B cell (primary cell): ENCODE measurements around the gene ADGRD1. TPM values are rescaled to one million over a fixed set of nuclear protein-coding genes. Genes with fewer than 3 reads are reported as not detected.

Experiments used
- ATAC-seq: fragments of 200-7000 bp; cut with Tn5 transposase; one replicate; pipeline ENCODE4 v1.10.0; 2021; ENCODE audit warnings: low read depth, mild to moderate bottlenecking, moderate number of reproducible peaks, moderate library complexity
- CTCF ChIA-PET: fragments of 350-600 bp; sonication (Branson Sonifier 250); formaldehyde crosslinking; loops from one replicate; lab custom pipeline; 2021; ENCODE audit warnings: antibody characterized with exemption, inconsistent platforms; lab: Charles Lee
- POLR2A ChIA-PET: fragments of 350-600 bp; sonication (Branson Sonifier 250); formaldehyde crosslinking; loops from one replicate; lab custom pipeline; 2021; ENCODE audit warnings: antibody characterized with exemption; lab: Charles Lee
- DNase-seq: peaks from one replicate; pipeline ENCODE4 v3.0.0; 2013
- H2AFZ ChIP-seq: 2 replicates; pipeline ENCODE4 v1.6.1; 2012; ENCODE audit warnings: mild to moderate bottlenecking, low read depth, low read length; ENCODE audit not compliant: insufficient read depth, poor library complexity, severe bottlenecking
- H3K27ac ChIP-seq, 2 donors: 1 replicate in 1 of 2; 2 replicates in 1 of 2; pipeline ENCODE4 v1.5.1; 2012 to 2013; ENCODE audit warnings: low read length in 2 of 2, mild to moderate bottlenecking in 2 of 2, moderate library complexity in 1 of 2
- H3K27me3 ChIP-seq, 4 experiments: fragments of 200-600 bp in 1 of 4; sonication (generic) in 1 of 4; replicated peaks in 1 of 4; 1 replicate in 2 of 4; 2 replicates in 2 of 4; pipeline versions ENCODE4 v1.6.1 to v1.7.0; 2013 to 2016; ENCODE audit warnings: low read length in 3 of 4, mild to moderate bottlenecking in 2 of 4, mixed read lengths in 1 of 4, moderate library complexity in 1 of 4; ENCODE audit not compliant: insufficient read depth in 4 of 4, control insufficient read depth in 3 of 4; ENCODE audit errors: control extremely low read depth in 1 of 4
- H3K36me3 ChIP-seq, 2 experiments: replicated peaks in 1 of 2; 1 replicate in 1 of 2; 2 replicates in 1 of 2; pipeline versions ENCODE4 v1.6.1 to v1.7.1; 2013; ENCODE audit warnings: low read length in 1 of 2; ENCODE audit not compliant: insufficient read depth in 2 of 2, control insufficient read depth in 1 of 2; ENCODE audit errors: control extremely low read depth in 1 of 2, extremely low read depth in 1 of 2
- H3K4me1 ChIP-seq, 2 donors: fragments of 200-600 bp in 1 of 2; sonication (generic) in 1 of 2; 1 replicate in 1 of 2; 2 replicates in 1 of 2; pipeline versions ENCODE4 v1.5.1 to v1.6.1; 2013 to 2017; ENCODE audit warnings: low read length in 2 of 2; ENCODE audit not compliant: control insufficient read depth in 2 of 2, insufficient read depth in 2 of 2
- H3K4me2 ChIP-seq: replicated peaks from 2 replicates; pipeline ENCODE3; 2012; ENCODE audit warnings: mild to moderate bottlenecking, low read depth, low read length; ENCODE audit not compliant: poor library complexity, severe bottlenecking
- H3K4me3 ChIP-seq, 5 experiments: fragments of 200-600 bp in 1 of 5; sonication (generic) in 1 of 5; 1 replicate in 3 of 5; 2 replicates in 2 of 5; pipeline versions ENCODE4 v1.5.1 to v1.7.0; 2011 to 2016; ENCODE audit warnings: low read length in 4 of 5, mild to moderate bottlenecking in 4 of 5, low read depth in 2 of 5, control low read depth in 1 of 5, moderate library complexity in 1 of 5; ENCODE audit not compliant: insufficient read depth in 1 of 5; ENCODE audit errors: control extremely low read depth in 1 of 5, extremely low read depth in 1 of 5
- H3K79me2 ChIP-seq: fragments of 200-600 bp; sonication (generic); one replicate; pipeline ENCODE4 v1.6.0; 2016; ENCODE audit warnings: low read length; ENCODE audit not compliant: control insufficient read depth, insufficient read depth
- H3K9ac ChIP-seq: fragments of 200-600 bp; sonication (generic); 2 replicates; pipeline ENCODE4 v1.6.1; 2017; ENCODE audit warnings: mild to moderate bottlenecking, low read length, moderate library complexity
- H3K9me3 ChIP-seq, 3 donors: one replicate each; pipeline versions ENCODE4 v1.6.1 to v1.7.1; 2013; ENCODE audit warnings: low read length in 2 of 3; ENCODE audit not compliant: control insufficient read depth in 2 of 3, insufficient read depth in 1 of 3; ENCODE audit errors: control extremely low read depth in 1 of 3
- H4K20me1 ChIP-seq: 2 replicates; pipeline ENCODE4 v1.6.0; 2012; ENCODE audit warnings: mild to moderate bottlenecking, low read length; ENCODE audit not compliant: insufficient read depth, control insufficient read depth, poor library complexity, severe bottlenecking
- H3K27ac Mint-ChIP-seq: one replicate; pipeline ENCODE4 v1.8.0; 2021; ENCODE audit warnings: mixed read lengths
- H3K27me3 Mint-ChIP-seq: one replicate; pipeline ENCODE4 v1.8.0; 2021; ENCODE audit warnings: mixed read lengths
- H3K4me1 Mint-ChIP-seq: one replicate; pipeline ENCODE4 v1.8.0; 2021; ENCODE audit warnings: mixed read lengths
- H3K4me3 Mint-ChIP-seq: one replicate; pipeline ENCODE4 v1.8.0; 2021; ENCODE audit warnings: mixed read lengths
- H3K9me3 Mint-ChIP-seq: one replicate; pipeline ENCODE4 v1.8.0; 2022; ENCODE audit warnings: mixed read lengths; ENCODE audit not compliant: insufficient read depth
- EZH2 ChIP-seq: IDR thresholded peaks from 2 replicates; pipeline ENCODE4 v1.6.1; 2012; ENCODE audit warnings: borderline replicate concordance, low read depth, mild to moderate bottlenecking, moderate library complexity, low read length; ENCODE audit not compliant: insufficient read depth, poor library complexity, severe bottlenecking
- WGBS: methylation state at CpG from one replicate; pipeline ENCODE4 v1.1.5; 2013; ENCODE audit warnings: missing lambda C conversion rate; ENCODE audit not compliant: insufficient coverage; 5-methylcytosine and 5-hydroxymethylcytosine counted together
- intact Hi-C: fragments of 100-400 bp; cut with micrococcal nuclease; formaldehyde crosslinking; loops from one replicate; pipeline ENCODE4 v1.10.0; 2022
- polyA plus RNA-seq: library from polyadenylated mRNA; depleted of rRNA; stranded (reverse); fragments of >200 nt; gene quantifications from 2 replicates; pipeline ENCODE4 v1.2.3, GENCODE V29; 2012
- total RNA-seq, 2 donors: library from RNA; stranded (reverse); fragments of 120-200 nt in 1 of 2; gene quantifications; 1 replicate in 1 of 2; 2 replicates in 1 of 2; pipeline versions ENCODE4 v1.2.3 to v1.2.4, GENCODE V29; 2013 to 2022
- TF ChIP-seq, protein P1 (sequence below): fragments of 200-600 bp; IDR thresholded peaks from one replicate; pipeline ENCODE4 v1.8.0; 2022; ENCODE audit warnings: antibody characterized with exemption, mild to moderate bottlenecking

The ADGRD1 gene
- total and polyA plus RNA-seq, 2 donors (not counting 1 experiment from before 2014, with no cell fraction given), result 1.1 to 2.2 TPM

- ATAC-seq (no peak), DNase-seq (peak; percentile 80)
- H3K27ac Mint-ChIP-seq, result no peak overlapping the region
- H3K4me3 Mint-ChIP-seq, result peak overlapping the region; percentile 59
- intact Hi-C loops, result loop anchor here (5.0 to 10.0 kb wide), 2 partner anchors 911 to 1088 kb away; partner anchors contain the start of gene MMP17
- H3K9me3 Mint-ChIP-seq, result peaks cover 6% of the 10 kb centered on the region
- Histone ChIP-seq H3K9ac (no peak overlapping the region), H3K27me3 (peaks cover 0 to 6% (median 0%) of the 10 kb centered on the region in 4 experiments), H3K9me3 (peaks cover 2 to 7% (median 6%) of the 10 kb centered on the region in 3 donors), H3K4me2 (peak overlapping the region; percentile 46), H3K4me1 (peaks cover 6 to 11% of the 10 kb centered on the region in 2 donors), H4K20me1 (no peaks in the 10 kb centered on the region), H3K27ac (no peak overlapping the region), H2AFZ (peak overlapping the region; percentile 35), H3K36me3 (no peaks in the 10 kb centered on the region), H3K79me2 (no peaks in the 10 kb centered on the region), H3K4me3 (peak overlapping the region in 1 of 5 experiments; percentile 7)
- TF ChIP-seq EZH2, result no peak
- TF ChIP-seq, protein P1, sequence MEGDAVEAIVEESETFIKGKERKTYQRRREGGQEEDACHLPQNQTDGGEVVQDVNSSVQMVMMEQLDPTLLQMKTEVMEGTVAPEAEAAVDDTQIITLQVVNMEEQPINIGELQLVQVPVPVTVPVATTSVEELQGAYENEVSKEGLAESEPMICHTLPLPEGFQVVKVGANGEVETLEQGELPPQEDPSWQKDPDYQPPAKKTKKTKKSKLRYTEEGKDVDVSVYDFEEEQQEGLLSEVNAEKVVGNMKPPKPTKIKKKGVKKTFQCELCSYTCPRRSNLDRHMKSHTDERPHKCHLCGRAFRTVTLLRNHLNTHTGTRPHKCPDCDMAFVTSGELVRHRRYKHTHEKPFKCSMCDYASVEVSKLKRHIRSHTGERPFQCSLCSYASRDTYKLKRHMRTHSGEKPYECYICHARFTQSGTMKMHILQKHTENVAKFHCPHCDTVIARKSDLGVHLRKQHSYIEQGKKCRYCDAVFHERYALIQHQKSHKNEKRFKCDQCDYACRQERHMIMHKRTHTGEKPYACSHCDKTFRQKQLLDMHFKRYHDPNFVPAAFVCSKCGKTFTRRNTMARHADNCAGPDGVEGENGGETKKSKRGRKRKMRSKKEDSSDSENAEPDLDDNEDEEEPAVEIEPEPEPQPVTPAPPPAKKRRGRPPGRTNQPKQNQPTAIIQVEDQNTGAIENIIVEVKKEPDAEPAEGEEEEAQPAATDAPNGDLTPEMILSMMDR, result peak; percentile 96
- 20% methylated on average over 36 of the region's 37 CpGs for WGBS
- peaks cover 48% of the 10 kb centered on the region for H3K27me3 Mint-ChIP-seq
- peaks cover 10% of the 10 kb centered on the region for H3K4me1 Mint-ChIP-seq
- CTCF ChIA-PET, result interaction anchor here (0.7 to 6.5 kb wide), 13 partner anchors 28 to 1085 kb away, joined by 3 to 102 read pairs (median 4); partner anchors contain the start of gene MMP17
- POLR2A ChIA-PET, result no interaction called here
Measured at GRCh38 chr12:130916241-130916911, 37.3 kb upstream of the ADGRD1 start.

- Mint-ChIP-seq H3K9me3 (no peaks in the 10 kb centered on the region), H3K4me1 (peaks cover 10% of the 10 kb centered on the region), H3K27ac (no peak overlapping the region), H3K4me3 (no peak overlapping the region), H3K27me3 (peaks cover 47% of the 10 kb centered on the region)
- no peak overlapping the region for H3K9ac ChIP-seq
- ChIA-PET CTCF (interaction anchor here (1.2 to 6.5 kb wide), 5 partner anchors 87 to 911 kb away, joined by 3 to 102 read pairs (median 6); partner anchors contain the start of gene MMP17), POLR2A (no interaction called here)
- no peak overlapping the region for H2AFZ ChIP-seq
- DNase-seq (no peak), ATAC-seq (no peak)
- H3K79me2 ChIP-seq, result no peaks in the 10 kb centered on the region
- intact Hi-C loops, result loop anchor here (5.0 to 10.0 kb wide), 2 partner anchors 910 to 1087 kb away; partner anchors contain the start of gene MMP17
- no peak overlapping the region for H3K4me3 ChIP-seq
- H3K27me3 ChIP-seq, result peaks cover 0 to 11% (median 0%) of the 10 kb centered on the region in 4 experiments
- no peak overlapping the region for H3K4me2 ChIP-seq
- TF ChIP-seq, protein P1, result no peak
- TF ChIP-seq EZH2, result no peak
- no peaks in the 10 kb centered on the region for H3K36me3 ChIP-seq
- H4K20me1 ChIP-seq, result no peaks in the 10 kb centered on the region
- H3K27ac ChIP-seq, result no peak overlapping the region
- WGBS, result 96% methylated on average over 13 of the region's 13 CpGs
- H3K4me1 ChIP-seq, result peaks cover 6 to 11% of the 10 kb centered on the region in 2 donors
- peaks cover 0 to 11% (median 0%) of the 10 kb centered on the region in 3 donors for H3K9me3 ChIP-seq
Measured at GRCh38 chr12:130917607-130918006, 36.1 kb upstream of the ADGRD1 start.
